Endothelial cell (in vitro differentiated cells): ENCODE data around the gene TAS2R39. TPM values are rescaled to one million over a fixed set of nuclear protein-coding genes. Genes with fewer than 3 reads are reported as not detected.
"Not testable (repeated sequence)": the region's sequence is repeated elsewhere in the genome, so short reads cannot be mapped to it uniquely, and the experiment has no call there.

ENCODE experiments used
- DNase-seq: peaks from one replicate; pipeline ENCODE4 v3.0.0; 2021; ENCODE audit warnings: low spot score
- H3K27ac Mint-ChIP-seq: one replicate; pipeline ENCODE4 v1.8.0; 2021; ENCODE audit warnings: mixed read lengths, inconsistent platforms; ENCODE audit not compliant: unreplicated experiment
- H3K27me3 Mint-ChIP-seq: one replicate; pipeline ENCODE4 v1.8.0; 2021; ENCODE audit warnings: mild to moderate bottlenecking, moderate library complexity, mixed read lengths, inconsistent platforms; ENCODE audit not compliant: unreplicated experiment
- H3K36me3 Mint-ChIP-seq: one replicate; pipeline ENCODE4 v1.8.0; 2021; ENCODE audit warnings: mild to moderate bottlenecking, low read depth, mixed read lengths, inconsistent platforms; ENCODE audit not compliant: unreplicated experiment
- H3K4me1 Mint-ChIP-seq: one replicate; pipeline ENCODE4 v1.8.0; 2021; ENCODE audit warnings: mild to moderate bottlenecking, mixed read lengths, inconsistent platforms; ENCODE audit not compliant: unreplicated experiment
- H3K4me3 Mint-ChIP-seq: one replicate; pipeline ENCODE4 v1.8.0; 2021; ENCODE audit warnings: mild to moderate bottlenecking, mixed read lengths, inconsistent platforms; ENCODE audit not compliant: unreplicated experiment
- H3K9me3 Mint-ChIP-seq: one replicate; pipeline ENCODE4 v1.8.0; 2021; ENCODE audit warnings: mixed read lengths, inconsistent platforms; ENCODE audit not compliant: unreplicated experiment
- CTCF ChIP-seq: fragments of 200-600 bp; sonication (generic); IDR thresholded peaks from one replicate; pipeline ENCODE4 v1.5.0; 2021; ENCODE audit warnings: antibody characterized with exemption; ENCODE audit not compliant: unreplicated experiment
- total RNA-seq: library from RNA; stranded (reverse); fragmentation: NEBNext Ultra II Directional; extraction: Animal tissue kit (Norgen Biotek cat#: 25700); gene quantifications from one replicate; pipeline ENCODE4 v1.2.1, GENCODE V29; 2021; ENCODE audit not compliant: unreplicated experiment

TAS2R39 gene
- total RNA-seq, 1 donor from 2014 or later: not detected

GRCh38 chr7:143202161-143202560 lies 18.9 kb downstream of the TAS2R39 start:
- Mint-ChIP-seq H3K36me3 (no peaks in the 10 kb centered on the region), H3K4me1 (peaks cover 8% of the 10 kb centered on the region), H3K4me3 (no peak overlapping the region)

GRCh38 chr7:143203386-143203785 lies 20.2 kb downstream of the TAS2R39 start:
- Mint-ChIP-seq H3K4me1 (peaks cover 8% of the 10 kb centered on the region), H3K27me3 (peaks cover 2% of the 10 kb centered on the region), H3K27ac (no peak overlapping the region), H3K4me3 (no peak overlapping the region), H3K9me3 (no peaks in the 10 kb centered on the region), H3K36me3 (no peaks in the 10 kb centered on the region)
- no peak for DNase-seq
- no peak for TF ChIP-seq CTCF

More at GRCh38 chr7:143202161-143202560, 18.9 kb downstream of the TAS2R39 start:
- no peaks in the 10 kb centered on the region for H3K9me3 Mint-ChIP-seq
- no peak overlapping the region for H3K27ac Mint-ChIP-seq
- H3K27me3 Mint-ChIP-seq: peaks cover 2% of the 10 kb centered on the region
- no peak for TF ChIP-seq CTCF
- no peak for DNase-seq

- no peak for TF ChIP-seq CTCF
- H3K4me3 Mint-ChIP-seq: no peak overlapping the region
- peaks cover 13% of the 10 kb centered on the region for H3K4me1 Mint-ChIP-seq
- H3K9me3 Mint-ChIP-seq: no peaks in the 10 kb centered on the region
- no peak overlapping the region for H3K27ac Mint-ChIP-seq
- no peaks in the 10 kb centered on the region for H3K36me3 Mint-ChIP-seq
- H3K27me3 Mint-ChIP-seq: peaks cover 4% of the 10 kb centered on the region
- no peak for DNase-seq
These were observed 22.5 kb downstream of the TAS2R39 start for GRCh38 chr7:143205560-143206293.

GRCh38 chr7:143210541-143210940 lies 27.3 kb downstream of the TAS2R39 start:
- peaks cover 4% of the 10 kb centered on the region for H3K27me3 Mint-ChIP-seq
- peaks cover 13% of the 10 kb centered on the region for H3K4me1 Mint-ChIP-seq
- H3K36me3 Mint-ChIP-seq: no peaks in the 10 kb centered on the region
- no peaks in the 10 kb centered on the region for H3K9me3 Mint-ChIP-seq
- H3K27ac Mint-ChIP-seq: no peak overlapping the region
- no peak overlapping the region for H3K4me3 Mint-ChIP-seq
- no peak for DNase-seq
- no peak for TF ChIP-seq CTCF

GRCh38 chr7:143213478-143213877 lies 30.3 kb downstream of the TAS2R39 start:
- H3K27me3 Mint-ChIP-seq, H3K4me3 Mint-ChIP-seq, H3K4me1 Mint-ChIP-seq, H3K36me3 Mint-ChIP-seq, H3K27ac Mint-ChIP-seq, DNase-seq, H3K9me3 Mint-ChIP-seq: not testable (repeated sequence)
